ENCODE measurements around the gene ATP6V0E2. TPM values are rescaled to one million over a fixed set of nuclear protein-coding genes. Genes with fewer than 3 reads are reported as not detected.
"Not testable (repeated sequence)": the region's sequence is repeated elsewhere in the genome, so short reads cannot be mapped to it uniquely, and the experiment has no call there.

The ATP6V0E2 gene
- total RNA-seq, 1 donor from 2014 or later: 27.1 TPM

DNA sequence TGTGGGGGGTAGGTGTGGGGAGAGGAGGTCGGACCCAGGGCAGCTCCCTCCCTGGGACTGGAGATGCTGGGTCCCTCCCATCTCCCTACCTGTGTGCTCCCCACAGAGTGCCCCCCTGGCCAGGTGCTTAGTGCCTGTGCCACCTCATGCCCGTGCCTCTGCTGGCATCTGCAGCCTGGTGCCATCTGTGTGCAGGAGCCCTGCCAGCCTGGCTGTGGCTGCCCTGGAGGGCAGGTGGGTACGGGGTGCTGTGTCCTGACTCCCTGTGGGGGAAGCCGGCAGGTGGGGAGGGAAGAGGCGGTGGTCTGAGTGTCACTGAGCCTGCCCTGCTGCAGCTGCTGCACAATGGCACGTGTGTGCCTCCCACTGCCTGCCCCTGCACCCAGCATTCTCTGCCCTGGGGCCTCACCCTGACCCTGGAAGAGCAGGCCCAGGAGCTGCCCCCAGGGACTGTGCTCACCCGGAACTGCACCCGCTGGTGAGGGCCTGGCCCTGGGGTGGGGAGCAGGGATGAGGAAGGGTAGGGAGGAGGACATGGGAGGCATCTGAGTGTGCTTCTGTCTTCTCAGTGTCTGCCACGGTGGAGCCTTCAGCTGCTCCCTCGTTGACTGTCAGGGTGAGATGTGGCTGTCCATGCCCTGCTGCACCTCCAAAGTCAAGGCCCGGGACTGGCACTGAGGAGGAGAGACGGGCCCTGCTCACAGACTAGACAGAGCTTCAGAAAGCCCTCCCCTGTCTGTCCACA lies 47.3 kb upstream of the ATP6V0E2 start:
- TF ChIP-seq, protein P1, sequence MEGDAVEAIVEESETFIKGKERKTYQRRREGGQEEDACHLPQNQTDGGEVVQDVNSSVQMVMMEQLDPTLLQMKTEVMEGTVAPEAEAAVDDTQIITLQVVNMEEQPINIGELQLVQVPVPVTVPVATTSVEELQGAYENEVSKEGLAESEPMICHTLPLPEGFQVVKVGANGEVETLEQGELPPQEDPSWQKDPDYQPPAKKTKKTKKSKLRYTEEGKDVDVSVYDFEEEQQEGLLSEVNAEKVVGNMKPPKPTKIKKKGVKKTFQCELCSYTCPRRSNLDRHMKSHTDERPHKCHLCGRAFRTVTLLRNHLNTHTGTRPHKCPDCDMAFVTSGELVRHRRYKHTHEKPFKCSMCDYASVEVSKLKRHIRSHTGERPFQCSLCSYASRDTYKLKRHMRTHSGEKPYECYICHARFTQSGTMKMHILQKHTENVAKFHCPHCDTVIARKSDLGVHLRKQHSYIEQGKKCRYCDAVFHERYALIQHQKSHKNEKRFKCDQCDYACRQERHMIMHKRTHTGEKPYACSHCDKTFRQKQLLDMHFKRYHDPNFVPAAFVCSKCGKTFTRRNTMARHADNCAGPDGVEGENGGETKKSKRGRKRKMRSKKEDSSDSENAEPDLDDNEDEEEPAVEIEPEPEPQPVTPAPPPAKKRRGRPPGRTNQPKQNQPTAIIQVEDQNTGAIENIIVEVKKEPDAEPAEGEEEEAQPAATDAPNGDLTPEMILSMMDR (IDR thresholded peaks at IDR 0.05): no peak
- no peak overlapping the region for H3K27ac Mint-ChIP-seq (ENCODE audit: unreplicated experiment)
- no peak overlapping the region for H3K4me3 Mint-ChIP-seq (ENCODE audit: unreplicated experiment)
- no peaks in the 10 kb centered on the region for H3K9me3 Mint-ChIP-seq (ENCODE audit: unreplicated experiment)
- no peak for DNase-seq (ENCODE audit: extremely low spot score, unreplicated experiment)
- H3K4me1 Mint-ChIP-seq (ENCODE audit: unreplicated experiment): no peaks in the 10 kb centered on the region
- H3K36me3 Mint-ChIP-seq (ENCODE audit: unreplicated experiment): no peaks in the 10 kb centered on the region
- H3K27me3 Mint-ChIP-seq (ENCODE audit: unreplicated experiment): peaks cover 5% of the 10 kb centered on the region

DNA sequence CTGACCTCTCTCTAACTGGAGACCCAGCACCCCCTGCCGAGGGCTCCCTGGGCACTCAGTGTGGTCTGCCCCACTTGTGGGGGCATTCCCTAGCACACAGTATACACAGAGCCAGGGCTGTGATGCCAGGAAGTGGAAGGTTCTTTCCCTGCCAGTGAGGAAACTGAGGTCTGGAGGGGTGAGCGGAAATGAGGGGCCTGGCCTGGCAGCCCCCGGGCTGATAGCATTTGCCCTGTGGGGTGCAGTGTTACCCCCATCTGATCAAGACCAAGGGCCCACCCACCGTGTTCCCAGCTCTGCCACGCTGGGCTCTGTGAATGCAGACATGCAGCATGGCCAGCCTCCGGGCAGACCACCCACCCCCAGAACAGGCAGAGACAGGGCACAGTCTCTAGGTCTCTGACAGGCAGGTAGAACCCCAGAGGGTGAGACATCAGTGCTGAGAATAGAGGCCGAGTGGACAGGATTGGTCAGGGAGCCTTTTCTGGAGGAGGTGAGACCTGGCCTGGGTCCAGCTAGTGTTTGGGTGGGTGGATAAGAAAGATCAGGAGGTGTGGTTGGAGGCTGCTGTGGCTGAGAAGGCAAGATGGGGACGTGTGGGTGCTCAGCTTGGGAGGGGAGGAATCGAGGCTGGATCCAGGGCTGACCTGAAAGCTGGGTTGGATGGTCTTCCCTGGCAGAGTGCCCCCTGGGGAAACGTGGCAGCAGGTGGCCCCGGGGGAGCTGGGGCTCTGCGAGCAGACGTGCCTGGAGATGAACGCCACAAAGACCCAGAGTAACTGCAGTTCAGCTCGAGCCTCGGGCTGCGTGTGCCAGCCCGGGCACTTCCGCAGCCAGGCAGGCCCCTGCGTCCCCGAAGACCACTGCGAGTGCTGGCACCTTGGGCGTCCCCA lies 46.4 kb upstream of the ATP6V0E2 start:
- DNase-seq (ENCODE audit: extremely low spot score, unreplicated experiment): no peak
- TF ChIP-seq, protein P1 (IDR thresholded peaks at IDR 0.05): no peak
- Mint-ChIP-seq H3K27ac (ENCODE audit: unreplicated experiment) (no peak overlapping the region), H3K4me3 (ENCODE audit: unreplicated experiment) (no peak overlapping the region), H3K4me1 (ENCODE audit: unreplicated experiment) (no peaks in the 10 kb centered on the region), H3K36me3 (ENCODE audit: unreplicated experiment) (no peaks in the 10 kb centered on the region), H3K27me3 (ENCODE audit: unreplicated experiment) (peaks cover 10% of the 10 kb centered on the region), H3K9me3 (ENCODE audit: unreplicated experiment) (no peaks in the 10 kb centered on the region)

DNA sequence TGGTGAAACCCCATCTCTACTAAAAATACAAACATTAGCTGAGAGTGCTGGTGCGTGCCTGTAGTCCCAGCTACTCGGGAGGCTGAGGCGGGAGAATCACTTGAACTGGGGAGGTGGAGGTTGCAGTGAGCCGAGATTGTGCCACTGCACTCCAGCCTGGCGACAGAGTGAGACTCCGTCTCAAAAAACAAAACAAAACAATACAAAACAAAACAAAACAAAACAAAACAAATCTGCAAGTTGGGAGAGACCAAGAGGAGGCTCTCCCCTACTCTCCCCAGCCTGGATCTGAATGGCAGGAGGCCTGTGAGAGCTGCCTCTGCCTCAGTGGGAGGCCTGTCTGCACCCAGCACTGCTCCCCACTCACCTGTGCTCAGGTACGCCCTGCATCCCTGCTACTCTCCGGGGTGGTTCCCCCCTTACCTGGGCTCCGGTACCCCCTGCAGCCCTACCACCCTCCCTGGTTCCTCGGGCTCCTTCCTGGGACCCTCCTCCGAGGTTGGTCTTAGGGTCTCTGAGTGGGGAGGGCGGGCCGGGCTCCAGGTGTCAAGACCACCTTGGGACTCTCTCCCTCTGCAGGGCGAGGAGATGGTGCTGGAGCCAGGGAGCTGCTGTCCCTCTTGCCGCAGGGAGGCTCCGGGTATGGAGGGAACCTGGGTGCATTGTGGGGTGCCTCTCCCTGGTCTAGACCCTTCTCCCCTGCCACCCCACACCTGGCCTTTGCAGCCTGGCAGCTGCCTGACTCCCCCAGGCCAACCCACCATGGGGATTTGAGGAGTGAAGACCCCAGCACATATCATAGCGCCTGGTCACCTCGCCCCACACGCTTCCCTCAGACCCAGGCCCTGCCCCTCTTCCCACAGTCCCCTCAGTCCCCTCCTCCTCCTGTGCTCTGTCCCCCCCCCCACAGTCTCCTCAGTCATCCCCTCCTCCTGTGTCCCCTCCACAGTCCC lies 45.1 kb upstream of the ATP6V0E2 start:
- Mint-ChIP-seq H3K4me1 (ENCODE audit: unreplicated experiment) (no peaks in the 10 kb centered on the region), H3K9me3 (ENCODE audit: unreplicated experiment) (no peaks in the 10 kb centered on the region), H3K27ac (ENCODE audit: unreplicated experiment) (no peak overlapping the region), H3K36me3 (ENCODE audit: unreplicated experiment) (no peaks in the 10 kb centered on the region), H3K27me3 (ENCODE audit: unreplicated experiment) (peaks cover 16% of the 10 kb centered on the region), H3K4me3 (ENCODE audit: unreplicated experiment) (no peak overlapping the region)
- DNase-seq (ENCODE audit: extremely low spot score, unreplicated experiment): no peak
- TF ChIP-seq, protein P1 (IDR thresholded peaks at IDR 0.05): no peak

DNA sequence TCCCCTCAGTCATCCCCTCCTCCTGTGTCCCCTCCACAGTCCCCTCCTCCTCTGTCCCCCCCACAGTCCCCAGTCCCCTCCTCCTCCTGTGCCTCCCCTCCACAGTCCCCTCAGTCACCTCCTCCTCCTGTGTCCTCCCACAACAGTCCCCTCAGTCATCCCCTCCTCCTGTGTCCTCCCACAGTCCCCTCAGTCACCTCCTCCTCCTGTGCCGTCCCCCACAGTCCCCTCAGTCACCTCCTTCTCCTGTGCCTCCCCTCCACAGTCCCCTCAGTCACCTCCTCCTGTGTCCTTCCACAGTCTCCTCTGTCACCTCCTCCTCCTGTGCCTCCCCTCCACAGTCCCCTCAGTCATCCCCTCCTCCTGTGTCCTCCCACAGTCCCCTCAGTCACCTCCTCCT lies 43.2 kb upstream of the ATP6V0E2 start:
- DNase-seq (ENCODE audit: extremely low spot score, unreplicated experiment); H3K9me3 Mint-ChIP-seq (ENCODE audit: unreplicated experiment); H3K36me3 Mint-ChIP-seq (ENCODE audit: unreplicated experiment); H3K4me3 Mint-ChIP-seq (ENCODE audit: unreplicated experiment); H3K4me1 Mint-ChIP-seq (ENCODE audit: unreplicated experiment); H3K27ac Mint-ChIP-seq (ENCODE audit: unreplicated experiment): not testable (repeated sequence)
- peaks cover 33% of the 10 kb centered on the region for H3K27me3 Mint-ChIP-seq (ENCODE audit: unreplicated experiment)

DNA sequence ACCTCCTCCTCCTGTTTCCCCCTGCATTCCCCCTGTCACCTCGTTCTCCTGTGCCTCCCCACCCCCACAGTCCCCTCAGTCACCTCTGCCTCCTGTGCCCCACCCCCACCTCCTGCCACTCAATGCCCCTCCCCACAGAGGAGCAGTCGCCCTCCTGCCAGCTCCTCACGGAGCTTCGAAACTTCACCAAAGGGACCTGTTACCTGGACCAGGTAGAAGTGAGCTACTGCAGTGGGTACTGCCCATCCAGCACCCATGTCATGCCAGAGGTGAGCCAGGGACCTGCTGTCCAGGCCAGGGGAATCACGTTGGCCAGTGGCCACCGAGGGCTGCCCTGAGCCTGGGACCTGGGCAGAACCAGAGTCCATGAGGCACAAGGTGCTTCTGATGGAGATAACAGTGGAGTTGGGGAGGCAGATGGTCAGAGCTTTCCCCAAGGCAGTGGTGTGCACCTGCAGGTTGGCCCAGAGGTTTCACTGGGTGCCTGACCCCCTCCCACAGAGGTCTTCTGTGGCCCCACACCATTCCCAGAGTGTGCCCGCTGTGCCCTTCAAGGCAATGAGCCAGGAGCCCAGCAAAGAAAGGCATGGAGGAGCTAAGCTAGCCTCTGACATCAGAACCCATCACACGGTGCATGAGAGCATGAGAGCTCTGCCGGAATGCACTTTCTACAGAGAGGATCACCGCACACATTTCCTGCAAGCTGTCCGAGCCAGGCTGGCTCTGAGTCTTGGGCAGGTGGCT lies 42.6 kb upstream of the ATP6V0E2 start:
- H3K27me3 Mint-ChIP-seq (ENCODE audit: unreplicated experiment): peaks cover 33% of the 10 kb centered on the region
- TF ChIP-seq, protein P1 (IDR thresholded peaks at IDR 0.05): no peak
- H3K9me3 Mint-ChIP-seq (ENCODE audit: unreplicated experiment): no peaks in the 10 kb centered on the region
- no peak for DNase-seq (ENCODE audit: extremely low spot score, unreplicated experiment)
- H3K27ac Mint-ChIP-seq (ENCODE audit: unreplicated experiment): no peak overlapping the region
- no peak overlapping the region for H3K4me3 Mint-ChIP-seq (ENCODE audit: unreplicated experiment)
- no peaks in the 10 kb centered on the region for H3K4me1 Mint-ChIP-seq (ENCODE audit: unreplicated experiment)
- no peaks in the 10 kb centered on the region for H3K36me3 Mint-ChIP-seq (ENCODE audit: unreplicated experiment)

Data from osteocyte (in vitro differentiated cells).